Activated CD4-positive, alpha-beta memory T cell treated with anti-CD3 and anti-CD28 coated beads for 36 hours (primary cell): Measurements from ENCODE around the gene IQGAP2. TPM values are rescaled to one million over a fixed set of nuclear protein-coding genes. Genes with fewer than 3 reads are reported as not detected.
"Not testable (repeated sequence)": the region's sequence is repeated elsewhere in the genome, so short reads cannot be mapped to it uniquely, and the experiment has no call there.

Experiments
- CTCF ChIA-PET: fragments of 350-600 bp; sonication (Branson Sonifier 250); formaldehyde crosslinking; loops from one replicate; lab custom pipeline; 2021; ENCODE audit warnings: antibody characterized with exemption, inconsistent platforms; lab: Charles Lee
- POLR2A ChIA-PET: fragments of 350-600 bp; sonication (Branson Sonifier 250); formaldehyde crosslinking; loops from one replicate; lab custom pipeline; 2021; ENCODE audit warnings: antibody characterized with exemption; lab: Charles Lee
- DNase-seq: peaks from one replicate; pipeline ENCODE4 v3.0.0-alpha.2; 2020
- H3K27ac Mint-ChIP-seq: one replicate; pipeline ENCODE4 v1.8.0; 2021; ENCODE audit warnings: mixed read lengths
- H3K27me3 Mint-ChIP-seq: one replicate; pipeline ENCODE4 v1.8.0; 2021; ENCODE audit warnings: mixed read lengths
- H3K36me3 Mint-ChIP-seq: one replicate; pipeline ENCODE4 v1.8.0; 2021; ENCODE audit warnings: mixed read lengths
- H3K4me1 Mint-ChIP-seq: one replicate; pipeline ENCODE4 v1.8.0; 2021; ENCODE audit warnings: low read depth, mixed read lengths
- H3K4me3 Mint-ChIP-seq: one replicate; pipeline ENCODE4 v1.8.0; 2021; ENCODE audit warnings: mild to moderate bottlenecking, mixed read lengths
- H3K9me3 Mint-ChIP-seq: one replicate; pipeline ENCODE4 v1.8.0; 2021; ENCODE audit warnings: mixed read lengths
- intact Hi-C: fragments of 100-400 bp; cut with micrococcal nuclease; formaldehyde crosslinking; loops from one replicate; pipeline ENCODE4 v1.15.1; 2023
- total RNA-seq, 2 experiments: library from RNA; stranded (reverse); gene quantifications; one replicate each; pipeline ENCODE4 v1.2.3, GENCODE V29; 2021

The IQGAP2 gene
- total RNA-seq, 2 experiments from 2014 or later = 92.7 to 93.0 TPM

- Mint-ChIP-seq H3K27me3 (no peaks in the 10 kb centered on the region), H3K27ac (peak overlapping the region; percentile 38), H3K36me3 (peaks cover 4% of the 10 kb centered on the region), H3K9me3 (no peaks in the 10 kb centered on the region), H3K4me1 (peaks cover 50% of the 10 kb centered on the region), H3K4me3 (no peak overlapping the region)
- no peak for DNase-seq
- CTCF ChIA-PET = no interaction called here
- intact Hi-C loops = no loop called here
- POLR2A ChIA-PET = no interaction called here
These were observed 92.8 kb downstream of the IQGAP2 start for GRCh38 chr5:76495870-76496269.

- Mint-ChIP-seq H3K36me3 (peaks cover 4% of the 10 kb centered on the region), H3K4me3 (no peak overlapping the region), H3K4me1 (peaks cover 43% of the 10 kb centered on the region), H3K9me3 (no peaks in the 10 kb centered on the region), H3K27me3 (no peaks in the 10 kb centered on the region), H3K27ac (no peak overlapping the region)
- intact Hi-C loops = no loop called here
- no peak for DNase-seq
- CTCF ChIA-PET = no interaction called here
- POLR2A ChIA-PET = no interaction called here
These were observed 94.0 kb downstream of the IQGAP2 start for GRCh38 chr5:76497065-76497460.

GRCh38 chr5:76497986-76498717 is 95.1 kb downstream of the IQGAP2 start:
- no peak for DNase-seq
- POLR2A ChIA-PET = no interaction called here
- H3K4me3 Mint-ChIP-seq = no peak overlapping the region
- intact Hi-C loops = no loop called here
- H3K27me3 Mint-ChIP-seq = no peaks in the 10 kb centered on the region
- peaks cover 4% of the 10 kb centered on the region for H3K36me3 Mint-ChIP-seq
- peaks cover 41% of the 10 kb centered on the region for H3K4me1 Mint-ChIP-seq
- CTCF ChIA-PET = interaction anchor here (1.0 kb wide), 1 partner anchor 18 kb away, joined by 3 read pairs; no protein-coding TSS in a partner anchor
- H3K9me3 Mint-ChIP-seq = no peaks in the 10 kb centered on the region
- no peak overlapping the region for H3K27ac Mint-ChIP-seq

- no peak for DNase-seq
- Mint-ChIP-seq H3K9me3 (no peaks in the 10 kb centered on the region), H3K27me3 (no peaks in the 10 kb centered on the region), H3K36me3 (no peaks in the 10 kb centered on the region), H3K4me1 (peaks cover 48% of the 10 kb centered on the region), H3K4me3 (no peak overlapping the region), H3K27ac (no peak overlapping the region)
- intact Hi-C loops = no loop called here
- POLR2A ChIA-PET = no interaction called here
- CTCF ChIA-PET = interaction anchor here (1.0 kb wide), 1 partner anchor 19 kb away, joined by 3 read pairs; no protein-coding TSS in a partner anchor
These were observed 96.5 kb downstream of the IQGAP2 start for GRCh38 chr5:76499507-76500161.

- POLR2A ChIA-PET = no interaction called here
- no peaks in the 10 kb centered on the region for H3K27me3 Mint-ChIP-seq
- intact Hi-C loops = no loop called here
- H3K4me1 Mint-ChIP-seq = peaks cover 51% of the 10 kb centered on the region
- no peaks in the 10 kb centered on the region for H3K9me3 Mint-ChIP-seq
- no peak overlapping the region for H3K4me3 Mint-ChIP-seq
- H3K27ac Mint-ChIP-seq = no peak overlapping the region
- no peaks in the 10 kb centered on the region for H3K36me3 Mint-ChIP-seq
- CTCF ChIA-PET = no interaction called here
- no peak for DNase-seq
These were observed 97.7 kb downstream of the IQGAP2 start for GRCh38 chr5:76500633-76501393.

- Mint-ChIP-seq H3K36me3 (no peaks in the 10 kb centered on the region), H3K27me3 (no peaks in the 10 kb centered on the region), H3K4me3 (no peak overlapping the region), H3K27ac (no peak overlapping the region), H3K9me3 (no peaks in the 10 kb centered on the region), H3K4me1 (peaks cover 40% of the 10 kb centered on the region)
- POLR2A ChIA-PET = interaction anchor here (0.8 kb wide), 1 partner anchor 13 kb away, joined by 3 read pairs; no protein-coding TSS in a partner anchor
- CTCF ChIA-PET = no interaction called here
- DNase-seq = no peak
- intact Hi-C loops = no loop called here
These were observed 100.8 kb downstream of the IQGAP2 start for GRCh38 chr5:76503929-76504328.

- Mint-ChIP-seq H3K9me3 (no peaks in the 10 kb centered on the region), H3K27me3 (no peaks in the 10 kb centered on the region), H3K4me3 (no peak overlapping the region), H3K36me3 (no peaks in the 10 kb centered on the region), H3K27ac (no peak overlapping the region), H3K4me1 (peaks cover 31% of the 10 kb centered on the region)
- intact Hi-C loops = no loop called here
- DNase-seq = no peak
- POLR2A ChIA-PET = no interaction called here
- CTCF ChIA-PET = no interaction called here
These were observed 101.9 kb downstream of the IQGAP2 start for GRCh38 chr5:76504901-76505564.

- CTCF ChIA-PET = no interaction called here
- Mint-ChIP-seq H3K27ac (no peak overlapping the region), H3K27me3 (no peaks in the 10 kb centered on the region), H3K36me3 (peaks cover 9% of the 10 kb centered on the region), H3K4me1 (peaks cover 20% of the 10 kb centered on the region), H3K4me3 (no peak overlapping the region), H3K9me3 (peaks cover 5% of the 10 kb centered on the region)
- intact Hi-C loops = no loop called here
- no peak for DNase-seq
- POLR2A ChIA-PET = no interaction called here
These were observed 110.4 kb downstream of the IQGAP2 start for GRCh38 chr5:76513476-76513875.

- DNase-seq = no peak
- no peak overlapping the region for H3K27ac Mint-ChIP-seq
- ChIA-PET CTCF (no interaction called here), POLR2A (no interaction called here)
- no peaks in the 10 kb centered on the region for H3K27me3 Mint-ChIP-seq
- H3K36me3 Mint-ChIP-seq = peaks cover 10% of the 10 kb centered on the region
- H3K4me3 Mint-ChIP-seq = no peak overlapping the region
- peaks cover 25% of the 10 kb centered on the region for H3K4me1 Mint-ChIP-seq
- H3K9me3 Mint-ChIP-seq = peaks cover 6% of the 10 kb centered on the region
- intact Hi-C loops = no loop called here
These were observed 111.2 kb downstream of the IQGAP2 start for GRCh38 chr5:76514292-76514691.

- Mint-ChIP-seq H3K4me1 (peaks cover 28% of the 10 kb centered on the region), H3K27me3 (no peaks in the 10 kb centered on the region), H3K27ac (no peak overlapping the region), H3K36me3 (peaks cover 10% of the 10 kb centered on the region), H3K9me3 (peaks cover 6% of the 10 kb centered on the region), H3K4me3 (no peak overlapping the region)
- intact Hi-C loops = no loop called here
- DNase-seq = no peak
- ChIA-PET CTCF (no interaction called here), POLR2A (no interaction called here)
These were observed 111.6 kb downstream of the IQGAP2 start for GRCh38 chr5:76514713-76515112.

GRCh38 chr5:76517334-76517733 is 114.2 kb downstream of the IQGAP2 start:
- Mint-ChIP-seq H3K27me3 (no peaks in the 10 kb centered on the region), H3K9me3 (peaks cover 6% of the 10 kb centered on the region), H3K4me1 (peaks cover 53% of the 10 kb centered on the region), H3K36me3 (peaks cover 9% of the 10 kb centered on the region), H3K27ac (no peak overlapping the region), H3K4me3 (no peak overlapping the region)
- ChIA-PET POLR2A (interaction anchor here (1.3 kb wide), 1 partner anchor 14 kb away, joined by 3 read pairs; no protein-coding TSS in a partner anchor), CTCF (no interaction called here)
- DNase-seq = no peak
- intact Hi-C loops = no loop called here

GRCh38 chr5:76518246-76518645 is 115.2 kb downstream of the IQGAP2 start:
- H3K9me3 Mint-ChIP-seq, POLR2A ChIA-PET, H3K4me3 Mint-ChIP-seq, H3K36me3 Mint-ChIP-seq, H3K27me3 Mint-ChIP-seq, DNase-seq, intact Hi-C loops, H3K27ac Mint-ChIP-seq: not testable (repeated sequence)
- peaks cover 62% of the 10 kb centered on the region for H3K4me1 Mint-ChIP-seq
- CTCF ChIA-PET = interaction anchor here (0.6 to 0.8 kb wide), 2 partner anchors 26 to 116 kb away, joined by 3 read pairs; no protein-coding TSS in a partner anchor
